MCF 10A (cell line): ENCODE results near the gene KIAA1755. TPM values are rescaled to one million over a fixed set of nuclear protein-coding genes. Genes with fewer than 3 reads are reported as not detected.

Experiments used
- BruUV-seq: library from RNA; stranded (reverse); fragments of 400-500 nt; replicated peaks from 2 replicates; lab custom pipeline; 2021; lab: Mats Ljungman, UMichigan
- CTCF ChIA-PET: fragments of 300-600 bp; sonication (Branson Sonifier 250); formaldehyde crosslinking; extraction: SDS; loops from one replicate; lab custom pipeline; 2021; ENCODE audit warnings: antibody characterized with exemption, inconsistent platforms; lab: Yijun Ruan, JAX
- POLR2A ChIA-PET: fragments of 300-600, 350-650 bp; sonication (Branson Sonifier 250); formaldehyde crosslinking; extraction: SDS; loops from one replicate; lab custom pipeline; 2020; ENCODE audit warnings: antibody characterized with exemption, inconsistent platforms; lab: Yijun Ruan, JAX
- DNase-seq: peaks from one replicate; pipeline ENCODE4 v3.0.0-alpha.2; 2018; ENCODE audit not compliant: unreplicated experiment
- H3K27ac Mint-ChIP-seq: one replicate; pipeline ENCODE4 v1.8.0; 2022; ENCODE audit warnings: mild to moderate bottlenecking, low read depth, mixed read lengths; ENCODE audit not compliant: unreplicated experiment
- H3K27me3 Mint-ChIP-seq: one replicate; pipeline ENCODE4 v1.8.0; 2022; ENCODE audit warnings: mixed read lengths; ENCODE audit not compliant: insufficient read depth, unreplicated experiment
- H3K36me3 Mint-ChIP-seq: one replicate; pipeline ENCODE4 v1.8.0; 2022; ENCODE audit warnings: mild to moderate bottlenecking, moderate library complexity, mixed read lengths; ENCODE audit not compliant: insufficient read depth, unreplicated experiment
- H3K4me1 Mint-ChIP-seq: one replicate; pipeline ENCODE4 v1.8.0; 2022; ENCODE audit warnings: mixed read lengths; ENCODE audit not compliant: insufficient read depth, unreplicated experiment
- H3K4me3 Mint-ChIP-seq: one replicate; pipeline ENCODE4 v1.8.0; 2022; ENCODE audit warnings: mild to moderate bottlenecking, moderate library complexity, mixed read lengths; ENCODE audit not compliant: unreplicated experiment
- H3K9me3 Mint-ChIP-seq: one replicate; pipeline ENCODE4 v1.8.0; 2022; ENCODE audit warnings: mixed read lengths; ENCODE audit not compliant: unreplicated experiment
- intact Hi-C: fragments of 100-400 bp; cut with micrococcal nuclease; formaldehyde crosslinking; loops from 2 replicates; pipeline ENCODE4 v1.14.1; 2022
- total RNA-seq: library from RNA; stranded (reverse); gene quantifications from 2 replicates; pipeline ENCODE4 v1.2.3, GENCODE V29; 2022
- TF ChIP-seq, protein P1 (sequence below): fragments of 200-600 bp; IDR thresholded peaks from one replicate; pipeline ENCODE4 v1.8.0; 2022; ENCODE audit warnings: antibody characterized with exemption, mild to moderate bottlenecking; ENCODE audit not compliant: unreplicated experiment

KIAA1755 gene
- total RNA-seq, 1 experiment from 2014 or later = not detected

GRCh38 chr20:38164624-38165088 is 95.9 kb downstream of the KIAA1755 start:
- POLR2A ChIA-PET = interaction anchor here (0.6 to 1.6 kb wide), 3 partner anchors 20 to 54 kb away, joined by 3 to 5 read pairs (median 4); no protein-coding TSS in a partner anchor
- CTCF ChIA-PET = interaction anchor here (0.6 to 6.6 kb wide), 20 partner anchors 9 to 460 kb away, joined by 3 to 70 read pairs (median 4); no protein-coding TSS in a partner anchor
- TF ChIP-seq, protein P1, sequence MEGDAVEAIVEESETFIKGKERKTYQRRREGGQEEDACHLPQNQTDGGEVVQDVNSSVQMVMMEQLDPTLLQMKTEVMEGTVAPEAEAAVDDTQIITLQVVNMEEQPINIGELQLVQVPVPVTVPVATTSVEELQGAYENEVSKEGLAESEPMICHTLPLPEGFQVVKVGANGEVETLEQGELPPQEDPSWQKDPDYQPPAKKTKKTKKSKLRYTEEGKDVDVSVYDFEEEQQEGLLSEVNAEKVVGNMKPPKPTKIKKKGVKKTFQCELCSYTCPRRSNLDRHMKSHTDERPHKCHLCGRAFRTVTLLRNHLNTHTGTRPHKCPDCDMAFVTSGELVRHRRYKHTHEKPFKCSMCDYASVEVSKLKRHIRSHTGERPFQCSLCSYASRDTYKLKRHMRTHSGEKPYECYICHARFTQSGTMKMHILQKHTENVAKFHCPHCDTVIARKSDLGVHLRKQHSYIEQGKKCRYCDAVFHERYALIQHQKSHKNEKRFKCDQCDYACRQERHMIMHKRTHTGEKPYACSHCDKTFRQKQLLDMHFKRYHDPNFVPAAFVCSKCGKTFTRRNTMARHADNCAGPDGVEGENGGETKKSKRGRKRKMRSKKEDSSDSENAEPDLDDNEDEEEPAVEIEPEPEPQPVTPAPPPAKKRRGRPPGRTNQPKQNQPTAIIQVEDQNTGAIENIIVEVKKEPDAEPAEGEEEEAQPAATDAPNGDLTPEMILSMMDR = no peak
- Mint-ChIP-seq H3K27ac (no peak overlapping the region), H3K27me3 (no peaks in the 10 kb centered on the region), H3K36me3 (no peaks in the 10 kb centered on the region), H3K4me1 (peaks cover 36% of the 10 kb centered on the region), H3K4me3 (no peak overlapping the region), H3K9me3 (no peaks in the 10 kb centered on the region)
- intact Hi-C loops = loop anchor here (1.0 to 10.0 kb wide), 3 partner anchors 50 to 163 kb away; no protein-coding TSS in a partner anchor
- BruUV-seq = no TSS peak
- no peak for DNase-seq

DNA sequence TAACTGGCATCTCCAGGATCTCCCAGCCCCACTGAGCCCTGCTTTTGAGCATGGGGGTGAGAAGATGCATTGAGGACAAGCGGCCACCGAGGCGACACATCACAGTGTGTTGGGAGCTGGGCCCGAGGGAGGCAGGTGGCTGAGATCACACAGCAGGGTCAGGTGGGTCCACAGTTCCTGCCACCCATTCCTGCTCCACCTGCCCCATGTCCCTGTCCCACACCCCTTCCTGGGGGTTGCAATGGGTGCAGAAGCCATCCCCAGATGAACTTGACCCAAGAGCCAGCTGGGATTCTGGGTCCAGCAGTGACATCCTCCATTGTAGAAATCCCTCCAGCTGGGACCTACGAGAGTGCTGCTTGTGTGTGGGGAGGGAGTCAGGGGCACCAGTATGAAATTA is 96.5 kb downstream of the KIAA1755 start:
- Mint-ChIP-seq H3K9me3 (no peaks in the 10 kb centered on the region), H3K27ac (no peak overlapping the region), H3K4me1 (peaks cover 32% of the 10 kb centered on the region), H3K4me3 (no peak overlapping the region), H3K36me3 (no peaks in the 10 kb centered on the region), H3K27me3 (no peaks in the 10 kb centered on the region)
- TF ChIP-seq, protein P1 = no peak
- no TSS peak for BruUV-seq
- intact Hi-C loops = loop anchor here (10.0 kb wide), 1 partner anchor 49 kb away; no protein-coding TSS in a partner anchor
- DNase-seq = no peak
- POLR2A ChIA-PET = interaction anchor here (1.2 to 1.6 kb wide), 2 partner anchors 46 to 54 kb away, joined by 4 to 5 read pairs; no protein-coding TSS in a partner anchor
- CTCF ChIA-PET = interaction anchor here (0.6 to 6.6 kb wide), 21 partner anchors 8 to 772 kb away, joined by 3 to 70 read pairs (median 4); no protein-coding TSS in a partner anchor

- ChIA-PET CTCF (interaction anchor here (0.6 to 6.6 kb wide), 13 partner anchors 11 to 771 kb away, joined by 3 to 70 read pairs (median 5); no protein-coding TSS in a partner anchor), POLR2A (interaction anchor here (0.6 to 1.6 kb wide), 4 partner anchors 21 to 1663 kb away, joined by 3 to 5 read pairs (median 4); no protein-coding TSS in a partner anchor)
- Mint-ChIP-seq H3K4me1 (peaks cover 24% of the 10 kb centered on the region), H3K27me3 (no peaks in the 10 kb centered on the region), H3K36me3 (no peaks in the 10 kb centered on the region), H3K4me3 (no peak overlapping the region), H3K27ac (no peak overlapping the region), H3K9me3 (no peaks in the 10 kb centered on the region)
- TF ChIP-seq, protein P1 = no peak
- intact Hi-C loops = loop anchor here (10.0 kb wide), 1 partner anchor 48 kb away; no protein-coding TSS in a partner anchor
- no TSS peak for BruUV-seq
- no peak for DNase-seq
Measured at GRCh38 chr20:38162878-38163875, 97.4 kb downstream of the KIAA1755 start.
